GM18867 (cell line): ENCODE results near the gene FASN.

Experiments used
- ATAC-seq: cut with Tn5 transposase; IDR thresholded peaks from one replicate; pipeline ENCODE4 v1.9.1; 2021; ENCODE audit warnings: mild to moderate bottlenecking, moderate library complexity; ENCODE audit not compliant: unreplicated experiment

Gene FASN

DNA sequence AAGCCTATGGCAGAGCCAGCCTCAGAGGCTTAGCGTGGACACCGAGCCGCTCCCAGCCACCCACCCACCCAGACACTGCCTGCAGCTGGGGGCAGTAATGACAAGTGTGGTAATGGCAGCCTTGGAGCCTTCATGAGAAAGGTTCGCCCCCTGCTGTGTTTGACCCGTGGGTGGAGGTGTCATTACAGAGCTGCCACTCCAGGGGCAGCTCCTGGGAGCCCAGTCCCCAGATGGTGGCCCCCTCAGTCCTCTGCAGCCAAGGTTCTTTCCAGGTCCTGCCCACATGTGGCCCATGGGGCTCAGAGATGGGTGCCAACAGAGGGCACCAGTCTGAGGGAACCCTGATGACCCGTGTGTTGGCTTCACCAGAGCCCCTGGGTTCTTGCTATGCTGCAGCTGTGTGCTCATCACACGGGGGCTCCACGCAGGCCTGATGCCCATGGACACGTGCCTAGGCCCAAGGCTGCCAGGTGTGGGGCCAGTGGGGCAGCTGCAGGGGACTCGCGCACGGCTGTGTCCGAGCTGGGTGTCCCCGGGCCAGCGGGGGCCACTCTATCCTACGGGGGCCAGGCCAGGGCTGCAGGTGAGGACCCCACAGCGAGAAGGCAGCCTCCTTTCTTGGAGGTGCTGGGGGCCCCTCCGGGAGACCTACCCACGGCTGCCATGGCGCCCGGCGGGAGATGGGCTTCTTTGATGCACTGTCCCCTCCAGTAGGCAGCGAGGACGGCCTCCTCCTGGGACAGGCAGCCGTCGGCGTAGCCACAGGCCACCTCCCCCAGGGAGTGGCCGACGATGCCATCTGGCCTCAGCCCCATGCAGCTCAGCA, 8.1 kb downstream of the FASN start:
- ATAC-seq: no peak

GRCh38 chr17:82088838-82089722, 9.0 kb downstream of the FASN start:
- ATAC-seq: no peak

DNA sequence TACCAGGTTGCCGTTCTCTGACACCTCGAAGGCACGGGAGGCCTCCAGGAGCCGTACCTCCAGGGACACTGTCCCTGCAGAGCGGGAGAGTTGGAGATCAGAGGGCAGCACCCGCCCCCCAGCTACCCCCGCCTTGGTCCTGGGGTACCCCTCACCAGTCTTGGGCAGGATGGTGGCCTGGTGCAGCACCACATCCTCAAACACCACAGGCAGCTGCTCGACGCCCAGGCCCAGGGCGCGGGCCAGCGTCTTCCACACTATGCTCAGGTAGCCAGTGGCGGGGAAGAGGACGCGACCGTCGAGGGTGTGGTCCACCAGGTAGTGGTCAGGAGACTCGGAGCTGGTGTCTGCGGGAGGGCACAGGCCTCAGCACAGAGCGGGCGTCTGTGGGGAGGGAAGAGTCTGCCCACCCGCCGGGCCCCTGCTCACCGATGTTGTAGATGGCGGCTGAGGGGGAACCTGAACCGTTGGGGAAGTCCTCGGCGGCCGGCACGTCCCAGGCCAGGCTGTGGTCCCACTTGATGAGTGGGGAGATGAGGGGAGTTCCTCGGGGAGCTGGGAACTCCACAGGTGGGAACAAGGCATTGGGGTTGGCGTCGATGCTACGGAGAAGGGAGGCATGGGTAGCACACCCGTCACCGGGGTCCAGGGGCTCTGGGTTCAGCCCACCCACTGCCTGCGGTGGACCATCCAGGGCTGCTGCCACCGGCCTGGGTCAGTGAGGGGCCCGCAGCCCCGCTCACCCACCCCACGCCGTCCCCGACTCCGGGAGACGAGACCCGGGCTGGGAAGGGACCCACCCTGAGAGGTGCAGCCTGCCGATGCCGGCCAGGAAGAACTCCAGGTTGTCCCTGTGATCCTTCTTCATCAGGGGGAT, 9.8 kb downstream of the FASN start:
- no peak for ATAC-seq

- no peak for ATAC-seq
Measured at GRCh38 chr17:82086941-82087906, 10.8 kb downstream of the FASN start.

DNA sequence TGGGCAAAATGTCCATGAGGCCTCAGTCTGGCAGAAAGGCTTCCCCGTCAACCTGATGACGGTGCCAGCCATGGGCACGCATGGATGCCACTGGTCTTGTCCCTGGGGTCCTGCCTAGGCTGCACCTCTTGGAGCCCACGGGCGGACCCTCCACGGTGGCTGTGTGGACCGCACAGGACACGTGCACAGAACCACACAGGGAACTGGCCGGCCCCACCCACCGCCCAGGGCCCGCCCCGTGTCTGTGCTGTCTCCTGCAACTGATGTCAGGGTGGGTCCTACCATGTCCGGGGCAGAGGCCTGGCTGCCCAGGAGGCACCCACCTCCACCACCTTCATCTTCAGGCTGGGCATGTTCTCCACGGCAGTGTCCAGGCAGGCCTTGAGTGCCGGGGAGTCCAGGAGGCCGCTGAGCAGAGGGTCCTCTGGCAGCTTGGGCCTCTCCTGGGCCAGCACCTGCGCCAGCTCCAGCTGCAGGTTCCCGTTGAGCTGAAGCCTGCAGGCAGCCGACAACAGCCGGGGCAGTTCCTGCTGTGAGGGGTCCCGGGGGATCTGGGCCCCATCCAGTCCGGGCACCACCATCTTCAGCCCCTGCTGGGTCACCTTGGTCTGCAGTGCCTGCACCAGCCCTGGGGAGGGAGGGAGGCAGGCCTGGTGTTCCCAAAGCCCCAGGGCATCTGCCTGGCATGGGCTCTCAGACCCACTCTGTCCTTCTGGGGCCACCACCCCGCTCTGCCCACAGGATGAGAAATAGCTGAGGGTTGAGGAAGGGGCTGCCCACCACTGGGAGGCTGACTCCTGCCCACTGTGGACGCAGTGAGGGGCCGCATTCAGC, 11.9 kb downstream of the FASN start:
- ATAC-seq: no peak

DNA sequence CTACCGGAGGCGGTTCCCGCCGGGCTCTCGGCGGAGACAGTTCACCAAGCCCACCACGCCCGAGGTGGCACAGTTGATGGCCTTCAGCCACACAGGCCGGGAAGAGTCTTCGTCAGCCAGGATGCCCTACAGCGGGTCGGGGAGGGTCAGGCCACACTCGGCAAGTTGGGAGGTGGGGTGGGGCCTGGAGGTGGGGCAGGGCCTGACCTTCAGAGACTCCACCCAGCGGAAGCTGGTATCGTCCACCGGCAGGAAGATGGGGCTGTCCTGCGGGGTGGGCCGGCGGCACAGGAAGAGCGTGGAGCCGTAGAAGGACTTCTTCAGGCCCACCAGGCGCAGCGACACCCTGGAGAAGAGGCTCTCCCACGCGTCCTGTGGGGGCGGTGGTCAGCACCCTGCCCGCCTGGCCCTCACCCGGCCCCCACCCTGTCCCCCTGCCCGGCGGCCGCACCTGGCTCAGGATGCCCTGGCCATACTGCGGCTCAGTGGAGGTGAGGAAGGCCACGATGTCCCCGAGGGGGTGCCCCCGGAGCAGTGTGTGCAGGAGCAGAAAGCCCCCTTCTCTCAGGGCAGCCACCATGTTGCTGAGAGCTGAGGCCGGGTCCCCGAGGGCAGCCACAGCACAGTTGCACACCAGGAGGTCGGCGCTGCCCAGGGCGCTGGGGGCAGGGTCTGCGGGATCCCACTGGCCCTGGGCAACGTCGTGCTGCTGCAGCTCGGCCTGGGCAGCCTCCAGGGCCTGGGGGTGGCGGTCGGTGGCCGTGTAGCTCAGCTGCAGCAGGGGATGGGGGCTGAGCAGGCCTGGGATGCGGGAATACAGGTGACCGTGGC, 12.8 kb downstream of the FASN start:
- no peak for ATAC-seq

- no peak for ATAC-seq
Measured at GRCh38 chr17:82084373-82085030, 13.5 kb downstream of the FASN start.

DNA sequence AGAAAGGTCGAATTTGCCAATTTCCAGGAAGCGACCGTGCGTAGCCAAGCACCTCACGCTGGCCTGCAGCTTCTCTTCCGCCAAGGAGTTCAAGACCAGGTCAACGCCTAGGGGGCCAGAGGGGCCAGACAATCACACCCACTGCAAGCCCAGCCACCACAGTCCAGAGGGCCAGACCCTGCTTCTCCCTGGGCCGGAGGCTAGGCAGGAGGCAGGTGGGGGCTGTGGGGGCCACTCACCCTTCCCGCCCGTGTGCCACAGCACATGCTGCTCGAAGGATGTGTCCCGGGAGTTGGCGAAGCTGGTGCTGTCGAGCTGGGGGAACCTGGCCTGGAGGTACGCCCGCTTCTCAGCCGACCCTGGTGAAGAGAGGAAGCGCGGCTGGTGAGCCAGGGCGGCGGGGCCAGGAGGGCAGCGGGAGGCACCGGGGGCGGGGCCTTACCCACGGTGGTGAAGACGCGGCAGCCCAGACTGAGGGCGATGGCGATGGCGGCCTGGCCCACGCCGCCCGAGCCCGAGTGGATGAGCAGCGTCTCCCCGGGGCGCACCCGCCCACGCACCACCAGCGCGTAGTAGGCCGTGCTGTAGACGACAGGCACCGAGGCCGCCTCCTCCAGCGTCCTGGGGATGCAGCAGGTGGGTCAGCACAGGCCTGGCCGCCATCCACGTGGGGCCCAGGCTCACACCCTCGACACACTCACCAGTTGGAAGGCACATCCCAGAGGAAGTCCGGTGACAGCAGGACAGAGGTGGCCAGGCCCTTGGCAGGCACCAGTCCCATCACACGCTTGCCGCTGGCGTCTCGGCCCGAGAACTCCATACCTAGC, 14.3 kb downstream of the FASN start:
- ATAC-seq: no peak

DNA sequence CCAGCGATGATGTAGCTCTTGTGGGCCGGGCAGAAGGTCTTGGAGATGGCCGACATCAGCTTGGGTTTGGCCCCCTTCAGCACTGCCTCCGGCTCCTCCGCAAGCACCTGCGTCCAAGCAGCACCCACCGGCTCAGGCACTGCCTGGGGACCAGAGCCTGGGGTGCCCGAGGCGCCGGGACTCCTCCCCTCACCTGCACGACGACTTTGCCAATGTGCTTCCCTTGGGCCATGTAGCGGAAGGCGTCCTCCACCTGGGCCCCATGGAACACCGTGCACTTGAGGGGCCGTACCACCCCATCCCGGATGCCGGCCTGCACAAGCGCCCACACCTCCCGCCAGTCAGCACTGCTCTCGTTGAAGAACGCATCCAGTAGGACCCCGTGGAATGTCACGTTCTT, 15.0 kb downstream of the FASN start:
- no peak for ATAC-seq

- no peak for ATAC-seq
Measured at GRCh38 chr17:82082456-82082855, 15.6 kb downstream of the FASN start.

- no peak for ATAC-seq
Measured at GRCh38 chr17:82081966-82082365, 16.1 kb downstream of the FASN start.

DNA sequence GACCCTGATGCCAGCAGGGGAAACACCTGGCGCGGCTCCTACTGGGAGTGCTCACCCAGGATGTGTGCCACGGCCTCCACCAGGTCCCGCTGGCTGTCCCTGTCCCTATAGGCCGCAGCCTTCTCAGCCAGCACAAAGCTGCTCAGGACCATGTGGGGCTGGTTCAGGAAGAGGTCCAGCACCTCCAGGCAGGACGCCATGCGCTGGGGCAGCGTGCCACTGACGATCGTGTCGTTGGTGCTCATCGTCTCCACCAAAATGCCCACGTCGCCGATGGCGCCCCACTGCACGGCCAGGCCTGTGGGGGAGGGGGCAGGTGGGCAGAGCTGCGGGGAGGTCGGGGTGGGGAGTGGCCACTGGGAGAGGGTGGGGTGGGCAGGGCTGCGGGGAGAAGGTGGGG, 16.5 kb downstream of the FASN start:
- ATAC-seq: no peak

DNA sequence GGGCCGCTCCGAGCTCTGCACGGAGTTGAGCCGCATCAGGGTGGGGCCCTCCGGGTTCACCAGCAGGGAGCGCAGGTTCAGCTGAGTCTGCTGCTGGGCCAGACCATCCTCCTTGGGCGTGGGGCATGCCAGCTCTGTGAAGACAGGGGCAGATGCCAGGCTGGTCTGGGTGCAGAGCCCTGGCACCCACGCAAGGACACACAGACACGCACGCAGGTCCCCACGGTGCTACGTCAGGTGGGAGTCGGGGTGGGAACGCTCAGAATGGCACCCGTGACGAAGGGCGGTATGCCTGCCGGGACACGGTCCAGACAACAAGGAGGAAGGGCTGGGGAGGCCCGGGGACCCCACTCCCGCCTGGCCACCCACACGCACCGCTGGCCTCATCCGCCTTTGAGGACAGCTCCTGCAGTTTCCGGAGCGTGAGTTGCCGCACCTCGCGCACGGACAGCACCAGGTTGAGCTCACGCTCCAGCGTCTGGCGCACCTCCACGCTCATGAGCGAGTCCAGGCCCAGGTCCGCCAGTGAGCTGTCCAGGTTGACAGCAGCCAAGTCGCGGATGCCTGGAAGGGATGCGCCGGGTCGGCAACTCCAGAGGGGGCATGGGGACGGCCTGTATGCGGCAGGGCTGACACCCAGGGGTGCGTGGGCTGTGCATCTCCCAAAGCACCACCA, 17.1 kb downstream of the FASN start:
- ATAC-seq: no peak

GRCh38 chr17:82080048-82080788, 17.8 kb downstream of the FASN start:
- ATAC-seq: no peak

GRCh38 chr17:82079001-82079677, 18.9 kb downstream of the FASN start:
- no peak for ATAC-seq
